ENCODE measurements around the gene SLC24A3.

SLC24A3 gene

GRCh38 chr20:19770375-19770774, 557.9 kb downstream of the SLC24A3 start:
- no peak for DNase-seq (ENCODE audit: low read depth in 2 of 2)

GRCh38 chr20:19771031-19771430, 558.6 kb downstream of the SLC24A3 start:
- DNase-seq (ENCODE audit: low read depth in 2 of 2) = no peak
